Measurements from ENCODE around the gene XAGE1B. TPM values are rescaled to one million over a fixed set of nuclear protein-coding genes. Genes with fewer than 3 reads are reported as not detected.
"Not testable (repeated sequence)": the region's sequence is repeated elsewhere in the genome, so short reads cannot be mapped to it uniquely, and the experiment has no call there.

Gene XAGE1B
- total RNA-seq, 4 donors from 2014 or later = not detected

GRCh38 chrX:52507331-52507730, 9.5 kb downstream of the XAGE1B start:
- Histone ChIP-seq H3K36me3 (no peaks in the 10 kb centered on the region), H3K4me3 (replicated peaks in 1 of 3) (no peak overlapping the region), H3K27ac (no peak overlapping the region), H3K27me3 (no peaks in the 10 kb centered on the region), H3K9me3 (no peaks in the 10 kb centered on the region), H3K4me1 (no peaks in the 10 kb centered on the region)
- TF ChIP-seq POLR2A (IDR thresholded peaks at IDR 0.05) = no peak
- no peak for TF ChIP-seq CTCF (IDR thresholded peaks at IDR 0.05)
- intact Hi-C loops (cut with DNase I) = no loop called here
- DNase-seq = no peak
- WGBS, 2 donors = 89 to 90% methylated on average over 3 of the region's 3 CpGs

- Histone ChIP-seq H3K36me3 (no peaks in the 10 kb centered on the region), H3K27me3 (no peaks in the 10 kb centered on the region), H3K27ac (no peak overlapping the region), H3K4me3 (replicated peaks in 1 of 3) (no peak overlapping the region), H3K4me1 (no peaks in the 10 kb centered on the region), H3K9me3 (no peaks in the 10 kb centered on the region)
- intact Hi-C loops (cut with DNase I) = no loop called here
- WGBS, 2 donors = 77 to 94% methylated on average over 4 of the region's 4 CpGs
- no peak for DNase-seq
- TF ChIP-seq CTCF (IDR thresholded peaks at IDR 0.05) (no peak), POLR2A (IDR thresholded peaks at IDR 0.05) (no peak)
These were observed 12.3 kb downstream of the XAGE1B start for GRCh38 chrX:52504551-52504950.

- DNase-seq; H3K27ac ChIP-seq; H3K4me3 ChIP-seq (replicated peaks in 1 of 3); intact Hi-C loops (cut with DNase I); H3K36me3 ChIP-seq; H3K27me3 ChIP-seq; H3K4me1 ChIP-seq; H3K9me3 ChIP-seq: not testable (repeated sequence)
- WGBS, 2 donors = no CpG with 5 or more reads among the region's 6 CpGs
These were observed 15.5 kb downstream of the XAGE1B start for GRCh38 chrX:52501362-52501761.

- H3K4me1 ChIP-seq; H3K27ac ChIP-seq; H3K9me3 ChIP-seq; intact Hi-C loops (cut with DNase I); H3K36me3 ChIP-seq; H3K4me3 ChIP-seq (replicated peaks in 1 of 3); DNase-seq; H3K27me3 ChIP-seq: not testable (repeated sequence)
- no CpG with 5 or more reads among the region's 5 CpGs for WGBS, 2 donors
These were observed 20.5 kb downstream of the XAGE1B start for GRCh38 chrX:52496419-52496772.

- H3K9me3 ChIP-seq; H3K36me3 ChIP-seq; intact Hi-C loops (cut with DNase I); DNase-seq; H3K27me3 ChIP-seq; H3K4me1 ChIP-seq; H3K4me3 ChIP-seq (replicated peaks in 1 of 3); H3K27ac ChIP-seq: not testable (repeated sequence)
- WGBS, 2 donors = no CpG with 5 or more reads among the region's 41 CpGs
These were observed 21.1 kb downstream of the XAGE1B start, which contains the start of gene XAGE1A for GRCh38 chrX:52495545-52496418. Gene XAGE1A, plus strand, starts transcription at chrX:52495808. Its CDS starts 1,554 bp downstream, at chrX:52497362.

- H3K36me3 ChIP-seq; H3K27me3 ChIP-seq; H3K27ac ChIP-seq; intact Hi-C loops (cut with DNase I); H3K4me3 ChIP-seq (replicated peaks in 1 of 3); DNase-seq; H3K4me1 ChIP-seq; H3K9me3 ChIP-seq: not testable (repeated sequence)
- WGBS, 2 donors = 33 to 36% methylated on average over 1 of the region's 1 CpG
These were observed 45.6 kb downstream of the XAGE1B start for GRCh38 chrX:52471301-52471700.

Small RNA genes lying within 50 kb of the gene (small RNA-seq; reads per million reads assigned to genes)
- gene BX510359.8 = not detected
- gene RBM22P7 = not detected

Other genes with a start within 250 kb of the XAGE1B start
- gene XAGE2, start 148.0 kb downstream of the XAGE1B start, total RNA-seq = not detected
- gene XAGE1A, start 21.3 kb downstream of the XAGE1B start, total RNA-seq = not detected
- not detected for gene SSX7, start 137.8 kb upstream of the XAGE1B start, total RNA-seq
- gene SSX2, start 190.1 kb upstream of the XAGE1B start, total RNA-seq = not detected
- 1 to 10 TPM in 1 of 4 donors, under 1 TPM in 1, not detected in 2; 0.94 to 3.5 TPM for gene SSX2B, start 234.2 kb upstream of the XAGE1B start, total RNA-seq